NCI-H82 (cell line): Measurements from ENCODE around the gene ZNF281.
A peak's percentile ranks its signal among the peaks of the same experiment; 100 is the strongest.
"Not testable (repeated sequence)": the region's sequence is repeated elsewhere in the genome, so short reads cannot be mapped to it uniquely, and the experiment has no call there.

Source experiments
- DNase-seq: peaks from one replicate; lab custom pipeline; 2025; lab: John Stamatoyannopoulos, UW

ZNF281 gene, protein sequence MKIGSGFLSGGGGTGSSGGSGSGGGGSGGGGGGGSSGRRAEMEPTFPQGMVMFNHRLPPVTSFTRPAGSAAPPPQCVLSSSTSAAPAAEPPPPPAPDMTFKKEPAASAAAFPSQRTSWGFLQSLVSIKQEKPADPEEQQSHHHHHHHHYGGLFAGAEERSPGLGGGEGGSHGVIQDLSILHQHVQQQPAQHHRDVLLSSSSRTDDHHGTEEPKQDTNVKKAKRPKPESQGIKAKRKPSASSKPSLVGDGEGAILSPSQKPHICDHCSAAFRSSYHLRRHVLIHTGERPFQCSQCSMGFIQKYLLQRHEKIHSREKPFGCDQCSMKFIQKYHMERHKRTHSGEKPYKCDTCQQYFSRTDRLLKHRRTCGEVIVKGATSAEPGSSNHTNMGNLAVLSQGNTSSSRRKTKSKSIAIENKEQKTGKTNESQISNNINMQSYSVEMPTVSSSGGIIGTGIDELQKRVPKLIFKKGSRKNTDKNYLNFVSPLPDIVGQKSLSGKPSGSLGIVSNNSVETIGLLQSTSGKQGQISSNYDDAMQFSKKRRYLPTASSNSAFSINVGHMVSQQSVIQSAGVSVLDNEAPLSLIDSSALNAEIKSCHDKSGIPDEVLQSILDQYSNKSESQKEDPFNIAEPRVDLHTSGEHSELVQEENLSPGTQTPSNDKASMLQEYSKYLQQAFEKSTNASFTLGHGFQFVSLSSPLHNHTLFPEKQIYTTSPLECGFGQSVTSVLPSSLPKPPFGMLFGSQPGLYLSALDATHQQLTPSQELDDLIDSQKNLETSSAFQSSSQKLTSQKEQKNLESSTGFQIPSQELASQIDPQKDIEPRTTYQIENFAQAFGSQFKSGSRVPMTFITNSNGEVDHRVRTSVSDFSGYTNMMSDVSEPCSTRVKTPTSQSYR

GRCh38 chr1:200409761-200410565, at the start of gene ZNF281:
Gene ZNF281, minus strand, starts transcription at chr1:200410036. Its CDS starts 331 bp downstream, at chr1:200409705.
- DNase-seq, result peak; percentile 99

DNA sequence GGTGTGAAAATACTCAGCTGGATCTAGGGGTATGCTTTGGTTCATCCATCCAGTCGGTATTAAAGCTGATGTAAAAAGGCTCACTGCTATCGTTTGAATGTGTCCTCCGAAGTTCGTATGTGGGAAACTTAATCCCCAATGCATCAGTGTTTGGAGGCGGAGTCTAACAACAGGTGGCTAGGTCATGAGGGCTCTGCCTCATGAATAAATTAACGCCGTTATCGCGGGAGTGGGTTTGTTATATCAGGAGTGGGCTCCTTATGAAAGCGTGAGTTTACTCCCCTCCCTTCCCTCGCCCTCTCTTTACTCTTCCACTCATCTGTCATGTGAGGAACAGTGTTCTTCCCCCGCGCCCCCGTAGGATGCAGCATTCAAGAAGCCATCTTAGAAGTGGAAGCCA, 48.9 kb upstream of the ZNF281 start:
- no peak for DNase-seq

- no peak for DNase-seq
Measured at GRCh38 chr1:200457810-200458209, 48.0 kb upstream of the ZNF281 start.

DNA sequence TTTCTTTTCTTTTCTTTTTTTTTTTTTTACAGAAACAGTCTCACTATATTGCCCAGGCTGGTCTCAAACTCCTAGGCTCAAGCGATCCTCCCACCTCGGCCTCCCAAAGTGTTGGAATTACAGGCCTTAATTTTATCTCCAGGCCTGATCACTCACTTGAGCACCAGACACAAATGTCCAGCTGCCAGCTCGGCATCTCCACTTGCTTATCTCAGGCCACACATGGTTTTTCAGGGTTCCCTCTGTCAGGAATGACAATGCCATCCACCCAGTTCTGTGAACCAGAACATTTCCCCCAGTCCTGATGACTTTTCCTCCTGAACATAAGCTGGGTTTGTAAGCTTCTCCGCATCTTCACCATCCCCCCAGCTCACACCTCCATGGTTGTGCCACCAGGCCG, 44.6 kb upstream of the ZNF281 start:
- DNase-seq, result no peak

DNA sequence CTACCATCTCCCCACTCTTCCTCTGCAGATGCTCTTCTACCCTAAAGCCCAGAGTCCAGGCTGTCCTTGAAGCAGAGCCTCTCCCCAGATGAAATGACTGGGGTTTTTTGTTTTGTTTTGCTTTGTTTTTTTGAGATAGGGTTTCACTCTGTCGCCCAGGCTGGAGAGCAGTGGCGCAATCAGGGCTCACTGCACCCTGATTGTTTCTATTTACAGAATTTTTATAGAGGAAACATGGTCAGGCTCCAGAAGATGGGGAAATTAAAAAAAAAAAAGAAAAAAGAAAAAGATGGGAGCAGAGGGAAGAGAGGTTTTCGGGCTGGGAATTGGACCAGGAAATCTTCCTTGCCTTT, 43.7 kb upstream of the ZNF281 start:
- DNase-seq, result no peak

GRCh38 chr1:200452850-200453552, 43.2 kb upstream of the ZNF281 start:
- DNase-seq, result no peak

- DNase-seq, result no peak
Measured at GRCh38 chr1:200448034-200448762, 38.4 kb upstream of the ZNF281 start.

DNA sequence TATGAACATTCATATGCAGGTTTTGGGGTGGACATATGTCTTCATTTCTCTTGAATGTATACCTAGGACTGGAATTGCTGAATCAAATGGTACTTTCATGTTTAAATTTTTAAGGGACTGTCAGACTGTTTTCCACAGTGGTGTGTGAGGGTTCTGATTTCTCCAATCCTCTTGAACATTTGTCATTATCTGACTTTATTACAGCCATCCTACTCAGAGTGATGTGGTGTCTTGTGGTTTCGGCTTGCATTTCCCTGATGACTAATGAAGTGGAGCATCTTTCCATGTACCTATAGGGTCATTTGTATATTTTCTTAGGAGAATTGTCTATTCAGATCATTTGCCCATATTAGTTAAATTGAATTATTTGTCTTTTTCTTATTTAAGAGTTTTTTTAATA, 35.4 kb upstream of the ZNF281 start:
- DNase-seq, result no peak

DNA sequence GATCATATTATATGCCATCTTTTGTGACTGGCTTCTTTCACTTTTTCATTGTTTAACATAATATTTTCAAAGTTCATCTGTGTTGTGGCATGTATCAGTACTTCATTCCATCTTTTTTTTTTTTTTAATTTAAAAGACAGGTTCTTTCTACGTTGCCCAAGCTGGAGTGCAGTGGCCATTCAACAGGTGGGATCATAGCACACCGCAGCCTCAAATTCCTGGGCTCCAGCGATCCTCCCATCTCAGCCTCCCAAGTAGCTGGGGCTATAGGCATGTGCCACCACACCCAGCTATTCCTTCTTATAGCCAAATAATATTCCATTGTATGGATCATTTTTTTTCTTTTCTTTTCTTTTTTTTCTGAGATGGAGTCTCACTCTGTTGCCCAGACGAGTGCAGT, 34.6 kb upstream of the ZNF281 start:
- DNase-seq, result no peak

- no peak for DNase-seq
Measured at GRCh38 chr1:200443860-200444259, 34.0 kb upstream of the ZNF281 start.

- no peak for DNase-seq
Measured at GRCh38 chr1:200442537-200443156, 32.8 kb upstream of the ZNF281 start.

DNA sequence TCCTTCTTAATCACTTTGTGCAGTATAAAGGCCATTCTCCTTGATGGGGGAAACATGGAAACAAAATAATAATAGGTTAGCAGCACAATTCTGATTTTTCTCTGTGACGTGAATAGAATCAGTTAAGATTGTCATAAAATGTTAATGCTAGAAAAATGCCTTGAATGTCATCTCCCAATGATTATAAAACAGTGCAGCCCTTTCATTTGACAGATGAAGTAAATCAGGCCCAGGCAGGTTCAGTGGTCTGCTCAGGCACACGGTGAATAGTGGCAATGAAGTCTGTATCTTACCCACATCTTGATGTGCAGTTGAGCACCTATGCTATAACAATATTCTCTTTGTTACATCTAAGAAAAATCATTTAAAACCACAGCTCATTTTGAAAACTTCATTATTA, 32.2 kb upstream of the ZNF281 start:
- DNase-seq, result no peak

DNA sequence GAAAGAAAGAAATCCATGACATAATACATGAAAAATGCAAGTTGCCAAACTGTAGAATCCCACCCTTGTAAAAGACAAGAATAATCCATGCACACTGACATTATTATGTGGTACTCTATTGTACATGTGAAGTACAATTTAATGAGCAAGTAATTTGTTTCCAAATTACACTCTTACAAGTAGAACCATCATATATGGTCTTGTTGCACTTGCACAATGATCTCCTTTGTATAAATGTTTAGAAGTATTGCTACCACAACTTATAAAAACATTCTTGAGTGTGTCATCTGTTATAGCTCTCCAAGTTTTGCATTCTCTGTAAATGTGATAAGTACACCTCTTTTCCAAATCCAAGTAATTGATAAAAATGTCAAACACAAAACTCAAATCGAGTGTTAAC, 29.1 kb upstream of the ZNF281 start:
- DNase-seq, result no peak

DNA sequence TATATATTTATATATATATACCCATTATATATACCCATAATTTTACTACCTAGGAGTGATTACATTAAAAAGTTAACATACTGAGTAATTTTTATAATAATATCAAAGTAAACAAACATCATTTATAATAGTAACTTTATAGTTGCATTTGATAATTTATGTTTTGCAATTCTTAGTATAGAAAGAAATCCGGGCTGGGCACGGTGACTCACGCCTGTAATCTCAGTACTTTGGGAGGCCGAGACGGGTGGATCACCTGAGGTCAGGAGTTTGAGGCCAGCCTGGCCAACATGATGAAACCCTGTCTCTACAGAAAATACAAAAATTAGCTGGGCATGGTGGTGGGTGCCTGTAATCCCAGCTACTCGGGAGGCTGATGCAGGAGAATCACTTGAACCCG, 28.6 kb upstream of the ZNF281 start:
- not testable (repeated sequence) for DNase-seq

DNA sequence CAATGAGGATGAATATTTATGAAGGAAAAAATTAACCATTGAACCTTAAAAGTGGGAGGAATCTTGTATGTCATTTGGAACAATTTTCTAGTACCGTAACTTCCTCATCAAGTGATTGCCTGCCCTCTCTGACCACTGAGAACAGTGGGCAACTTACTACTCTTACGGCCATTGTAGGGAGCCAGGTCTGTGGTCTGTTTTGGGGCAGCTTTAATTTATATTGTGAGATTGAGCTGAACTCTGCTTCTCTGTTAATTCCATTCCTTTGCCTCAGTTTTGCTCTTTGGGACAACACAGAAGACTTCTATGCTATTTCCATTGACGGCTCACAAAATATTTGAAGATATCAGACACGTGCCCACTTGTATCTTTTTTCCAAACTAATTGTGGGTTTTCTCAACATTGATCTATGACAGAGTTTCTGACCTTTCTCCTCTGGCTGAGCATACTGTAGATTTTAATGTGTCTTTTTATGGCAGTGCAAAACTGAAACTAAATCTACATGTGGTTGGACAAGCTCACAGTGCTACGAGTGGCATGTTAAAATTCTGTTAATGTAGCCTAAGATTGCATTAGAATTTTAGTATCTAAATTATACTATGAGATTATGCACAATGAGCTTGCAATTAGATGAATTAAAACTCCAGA, 27.8 kb upstream of the ZNF281 start:
- no peak for DNase-seq

- no peak for DNase-seq
Measured at GRCh38 chr1:200437088-200437487, 27.3 kb upstream of the ZNF281 start.

- no peak for DNase-seq
Measured at GRCh38 chr1:200436436-200436835, 26.6 kb upstream of the ZNF281 start.

GRCh38 chr1:200435200-200435780, 25.5 kb upstream of the ZNF281 start:
- no peak for DNase-seq

DNA sequence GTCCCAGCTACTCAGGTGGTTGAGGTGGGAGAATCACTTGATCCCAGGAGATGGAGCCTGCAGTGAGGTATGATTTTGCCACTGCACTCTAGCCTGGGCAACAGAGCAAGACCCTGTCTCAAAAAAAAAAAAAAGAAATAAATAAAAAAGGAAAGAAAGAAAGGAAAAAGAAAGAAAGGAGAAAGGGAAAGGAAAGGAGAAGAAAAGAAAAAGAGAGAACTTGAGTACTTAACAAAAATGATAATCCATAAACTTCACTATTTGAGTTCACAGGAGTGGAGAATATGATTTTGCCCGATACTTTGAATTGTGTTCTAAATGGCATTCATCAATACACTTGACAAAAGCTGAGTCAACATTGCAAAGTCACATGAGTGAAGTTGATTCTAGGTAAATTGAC, 23.8 kb upstream of the ZNF281 start:
- no peak for DNase-seq

DNA sequence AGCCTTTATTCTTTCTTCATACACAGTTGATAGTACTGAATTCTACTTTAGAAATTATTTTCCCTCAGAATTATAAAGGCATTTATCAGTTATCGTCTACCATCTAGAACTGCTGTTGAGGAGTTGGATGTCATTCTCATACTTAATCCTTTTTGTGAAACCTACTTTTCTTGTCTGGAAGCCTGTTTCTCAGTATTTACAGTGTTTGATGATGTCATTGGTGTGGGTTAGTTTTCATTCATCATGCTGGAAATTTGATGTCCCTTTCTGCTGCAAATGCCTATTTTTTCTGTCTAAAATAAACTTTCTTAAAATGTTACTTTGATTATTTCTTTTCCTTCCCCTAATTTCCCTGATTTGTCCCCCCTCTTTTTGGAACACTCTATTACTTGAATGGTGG, 22.8 kb upstream of the ZNF281 start:
- no peak for DNase-seq
